ENCODE measurements around the gene NOC4L. TPM values are rescaled to one million over a fixed set of nuclear protein-coding genes. Genes with fewer than 3 reads are reported as not detected.

NOC4L gene
- total and polyA plus RNA-seq, 2 of the 4 experiments (the other 2 are of a cell fraction), result 5.2 to 13.4 TPM

DNA sequence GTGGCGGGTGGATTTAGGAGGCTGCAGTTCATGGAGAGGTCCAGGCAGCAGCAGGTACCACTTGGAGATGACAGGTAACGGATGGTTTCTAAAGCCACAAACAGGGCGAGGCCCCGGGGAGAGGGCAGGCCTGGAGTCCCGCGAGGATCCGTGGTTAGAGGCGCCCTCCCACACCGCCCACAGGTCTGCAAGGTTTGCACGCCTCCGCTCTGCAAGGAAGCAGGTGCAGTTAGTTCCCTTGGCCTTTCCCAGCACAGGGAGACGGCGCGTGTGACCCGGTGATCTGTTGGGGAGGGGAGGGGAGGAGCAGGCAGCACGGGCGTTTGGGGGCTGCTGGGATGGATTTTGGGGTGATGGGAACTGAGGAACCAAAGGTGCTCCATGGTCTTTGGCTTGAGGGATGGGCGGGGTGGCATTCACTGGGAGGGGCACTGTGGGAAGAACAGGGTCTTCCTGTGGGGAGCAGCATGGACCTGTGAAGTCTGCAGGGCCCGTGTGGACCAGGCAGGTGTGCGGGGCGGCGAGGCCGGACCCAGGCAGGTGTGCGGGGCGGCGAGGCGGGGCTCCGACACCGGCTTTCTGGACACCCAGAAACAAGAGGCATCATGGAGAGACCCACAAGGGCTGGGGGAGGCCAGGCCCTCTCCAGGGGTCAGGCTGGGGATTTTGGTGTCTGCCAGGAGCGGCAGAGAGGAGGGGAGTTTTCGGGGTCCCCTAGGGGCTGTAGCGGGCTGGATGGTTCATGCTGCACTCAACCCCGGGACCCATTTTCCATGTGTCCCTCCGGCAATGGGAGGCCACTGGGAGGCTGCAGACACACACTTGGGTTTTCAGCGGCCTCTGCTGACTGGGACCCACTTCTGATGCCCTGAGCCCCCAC lies 29.1 kb downstream of the NOC4L start:
- H2BK20ac ChIP-seq (ENCODE audit: low read depth, low read length), result no peak overlapping the region
- no peak overlapping the region for H4K5ac ChIP-seq (ENCODE audit: low read depth, low read length)
- no peak overlapping the region for H3K4me2 ChIP-seq (ENCODE audit: low read depth, low read length)
- H3K4me3 ChIP-seq (ENCODE audit: insufficient read depth, low read depth, low read length), result no peak overlapping the region
- no peaks in the 10 kb centered on the region for H3K9me3 ChIP-seq (ENCODE audit: control insufficient read depth, insufficient read depth, low read length)
- no peak overlapping the region for H2BK5ac ChIP-seq (ENCODE audit: low read depth, low read length, poor library complexity, severe bottlenecking)
- CTCF ChIA-PET, result no interaction called here
- POLR2A ChIA-PET (ENCODE audit: unreplicated experiment), result no interaction called here
- ATAC-seq (ENCODE audit: low read depth) (no peak), DNase-seq (no peak)
- H3K27ac ChIP-seq (ENCODE audit: insufficient read depth, low read length), result no peak overlapping the region
- no peak overlapping the region for H2AFZ ChIP-seq (replicated peaks; ENCODE audit: low read length, poor library complexity)
- H3K4ac ChIP-seq (ENCODE audit: low read depth, low read length), result no peak overlapping the region
- H4K8ac ChIP-seq (ENCODE audit: low read depth in 2 of 2, low read length in 2 of 2), result no peak overlapping the region
- no peak overlapping the region for H4K91ac ChIP-seq (ENCODE audit: insufficient read depth, low read depth, low read length)
- intact Hi-C loops (cut with micrococcal nuclease) (no loop called here), dilution Hi-C loops (cut with HindIII; ENCODE audit: low sequenced_read_pairs, unreplicated experiment) (no loop called here), in situ Hi-C loops (cut with MboI; ENCODE audit: low sequenced_read_pairs) (no loop called here)
- no peaks in the 10 kb centered on the region; the same call in 1 of the 2 replicates for H3K9me1 ChIP-seq (ENCODE audit: insufficient read depth, low read length)
- H2BK15ac ChIP-seq (ENCODE audit: low read depth, low read length), result no peak overlapping the region
- H4K20me1 ChIP-seq (ENCODE audit: insufficient read depth, low read length), result no peaks in the 10 kb centered on the region; the same call in 1 of the 2 replicates
- no peak overlapping the region for H3K18ac ChIP-seq (ENCODE audit: low read depth, low read length)
- no peak overlapping the region for H2BK120ac ChIP-seq (ENCODE audit: low read depth, low read length)
- H3K36me3 ChIP-seq (ENCODE audit: control insufficient read depth, insufficient read depth, low read length), result no peaks in the 10 kb centered on the region
- no peaks in the 10 kb centered on the region for H3K79me1 ChIP-seq (ENCODE audit: low read depth in 1 of 2, low read length in 2 of 2)
- 71% methylated on average over 9 of the region's 35 CpGs; no CpG with 5 or more reads in 1 of the 2 experiments for WGBS, 2 experiments (ENCODE audit: extremely low coverage in 2 of 2, insufficient read length in 1 of 2)
- BruUV-seq (replicated peaks), result no TSS peak
- H2AK9ac ChIP-seq (replicated peaks; ENCODE audit: low read depth, low read length, poor library complexity), result no peak overlapping the region
- peaks cover 59% of the 10 kb centered on the region for H3K27me3 ChIP-seq (ENCODE audit: control insufficient read depth, insufficient read depth, low read length)
- H3K4me1 ChIP-seq (ENCODE audit: control insufficient read depth, insufficient read depth, low read length), result peaks cover 8% of the 10 kb centered on the region; the same call in 1 of the 2 replicates
- H2AK5ac ChIP-seq (ENCODE audit: low read depth, low read length), result no peak overlapping the region
- no peak overlapping the region for H3K56ac ChIP-seq (ENCODE audit: extremely low read depth, insufficient read depth, low read length)
- no peak overlapping the region for H3K9ac ChIP-seq (ENCODE audit: low read depth, low read length)
- no peak overlapping the region for H3K14ac ChIP-seq (replicated peaks; ENCODE audit: low read depth, low read length)
- no peak overlapping the region for H3K23ac ChIP-seq (ENCODE audit: low read depth, low read length)
- TF ChIP-seq CEBPB (IDR thresholded peaks at IDR 0.05; ENCODE audit: low read depth, low read length), result no peak
- TF ChIP-seq MAFK (IDR thresholded peaks at IDR 0.05; ENCODE audit: low read depth, low read length), result no peak
- TF ChIP-seq RCOR1 (IDR thresholded peaks at IDR 0.05; ENCODE audit: insufficient replicate concordance, low read length), result no peak
- TF ChIP-seq MXI1 (IDR thresholded peaks at IDR 0.05; ENCODE audit: borderline replicate concordance, low read depth, low read length), result no peak
- no peak for TF ChIP-seq FOS (IDR thresholded peaks at IDR 0.05; ENCODE audit: low read depth, low read length)
- TF ChIP-seq BHLHE40 (IDR thresholded peaks at IDR 0.05; ENCODE audit: low read depth, low read length), result no peak
- no peak for TF ChIP-seq RAD21 (IDR thresholded peaks at IDR 0.05; ENCODE audit: low read length)
- TF ChIP-seq, protein P1, sequence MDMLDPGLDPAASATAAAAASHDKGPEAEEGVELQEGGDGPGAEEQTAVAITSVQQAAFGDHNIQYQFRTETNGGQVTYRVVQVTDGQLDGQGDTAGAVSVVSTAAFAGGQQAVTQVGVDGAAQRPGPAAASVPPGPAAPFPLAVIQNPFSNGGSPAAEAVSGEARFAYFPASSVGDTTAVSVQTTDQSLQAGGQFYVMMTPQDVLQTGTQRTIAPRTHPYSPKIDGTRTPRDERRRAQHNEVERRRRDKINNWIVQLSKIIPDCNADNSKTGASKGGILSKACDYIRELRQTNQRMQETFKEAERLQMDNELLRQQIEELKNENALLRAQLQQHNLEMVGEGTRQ (IDR thresholded peaks at IDR 0.05; ENCODE audit: low read depth, low read length), result no peak
- no peak for TF ChIP-seq CHD1 (IDR thresholded peaks at IDR 0.05; ENCODE audit: low read depth, low read length)
- TF ChIP-seq POLR2A (IDR thresholded peaks at IDR 0.05; ENCODE audit: low read depth, low read length), result no peak
- no peak for TF ChIP-seq MAZ (IDR thresholded peaks at IDR 0.05; ENCODE audit: borderline replicate concordance, low read depth, low read length)
- no peak for TF ChIP-seq NFE2L2 (IDR thresholded peaks at IDR 0.05; ENCODE audit: low read depth, low read length)
- TF ChIP-seq, protein P2, sequence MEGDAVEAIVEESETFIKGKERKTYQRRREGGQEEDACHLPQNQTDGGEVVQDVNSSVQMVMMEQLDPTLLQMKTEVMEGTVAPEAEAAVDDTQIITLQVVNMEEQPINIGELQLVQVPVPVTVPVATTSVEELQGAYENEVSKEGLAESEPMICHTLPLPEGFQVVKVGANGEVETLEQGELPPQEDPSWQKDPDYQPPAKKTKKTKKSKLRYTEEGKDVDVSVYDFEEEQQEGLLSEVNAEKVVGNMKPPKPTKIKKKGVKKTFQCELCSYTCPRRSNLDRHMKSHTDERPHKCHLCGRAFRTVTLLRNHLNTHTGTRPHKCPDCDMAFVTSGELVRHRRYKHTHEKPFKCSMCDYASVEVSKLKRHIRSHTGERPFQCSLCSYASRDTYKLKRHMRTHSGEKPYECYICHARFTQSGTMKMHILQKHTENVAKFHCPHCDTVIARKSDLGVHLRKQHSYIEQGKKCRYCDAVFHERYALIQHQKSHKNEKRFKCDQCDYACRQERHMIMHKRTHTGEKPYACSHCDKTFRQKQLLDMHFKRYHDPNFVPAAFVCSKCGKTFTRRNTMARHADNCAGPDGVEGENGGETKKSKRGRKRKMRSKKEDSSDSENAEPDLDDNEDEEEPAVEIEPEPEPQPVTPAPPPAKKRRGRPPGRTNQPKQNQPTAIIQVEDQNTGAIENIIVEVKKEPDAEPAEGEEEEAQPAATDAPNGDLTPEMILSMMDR (conservative IDR thresholded peaks at IDR 0.05; ENCODE audit: low read depth, low read length), result no peak
- TF ChIP-seq SMC3 (IDR thresholded peaks at IDR 0.05; ENCODE audit: low read depth, low read length), result no peak
- TF ChIP-seq, protein P3, sequence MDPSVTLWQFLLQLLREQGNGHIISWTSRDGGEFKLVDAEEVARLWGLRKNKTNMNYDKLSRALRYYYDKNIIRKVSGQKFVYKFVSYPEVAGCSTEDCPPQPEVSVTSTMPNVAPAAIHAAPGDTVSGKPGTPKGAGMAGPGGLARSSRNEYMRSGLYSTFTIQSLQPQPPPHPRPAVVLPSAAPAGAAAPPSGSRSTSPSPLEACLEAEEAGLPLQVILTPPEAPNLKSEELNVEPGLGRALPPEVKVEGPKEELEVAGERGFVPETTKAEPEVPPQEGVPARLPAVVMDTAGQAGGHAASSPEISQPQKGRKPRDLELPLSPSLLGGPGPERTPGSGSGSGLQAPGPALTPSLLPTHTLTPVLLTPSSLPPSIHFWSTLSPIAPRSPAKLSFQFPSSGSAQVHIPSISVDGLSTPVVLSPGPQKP (IDR thresholded peaks at IDR 0.05; ENCODE audit: borderline replicate concordance, low read depth, low read length), result no peak
